Stimulated activated CD8-positive, alpha-beta memory T cell treated with anti-CD3 and anti-CD28 coated beads, Interleukin-7, amount 100 ng/mL, for 24 hours (primary cell): ENCODE results near the gene OR2A1.
"Not testable (repeated sequence)": the region's sequence is repeated elsewhere in the genome, so short reads cannot be mapped to it uniquely, and the experiment has no call there.

Experiments
- DNase-seq: peaks from one replicate; pipeline ENCODE4 v3.0.0-alpha.2; 2020; ENCODE audit warnings: low read depth

OR2A1 gene

GRCh38 chr7:144311872-144312469 is at the start of gene OR2A1:
OR2A1 (plus strand) TSS chr7:144312419; CDS start chr7:144318125, 5,706 bp downstream.
- not testable (repeated sequence) for DNase-seq

DNA sequence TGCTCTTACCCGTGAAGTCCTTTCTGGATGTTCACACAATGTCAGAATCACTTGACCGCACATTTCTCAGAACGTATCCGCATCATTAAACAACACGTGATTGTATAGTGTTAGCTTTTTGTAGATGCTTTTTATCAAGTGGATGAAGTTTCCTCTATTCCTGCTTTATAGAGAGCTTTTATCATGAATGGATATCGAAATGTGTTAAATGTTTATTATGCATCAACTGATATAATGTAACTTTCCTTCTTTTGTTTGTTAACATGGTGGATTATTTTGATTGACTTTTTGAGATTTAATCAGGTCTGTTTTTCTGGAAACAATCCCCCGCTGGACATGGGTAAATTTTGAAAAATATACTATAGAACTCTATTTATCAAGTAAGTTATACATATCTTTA is 47.5 kb upstream of the OR2A1 start, which contains the start of gene OR2A7:
TSS of gene OR2A7 (minus strand) at position 101 of the 400 bp plus-strand sequence. CDS start 5,164 bp downstream, outside the sequence.
- DNase-seq: not testable (repeated sequence)

- DNase-seq: not testable (repeated sequence)
Observed at GRCh38 chr7:144269188-144269587, 43.0 kb upstream of the OR2A1 start, which contains the start of gene CTAGE8. CTAGE8 (minus strand) TSS chr7:144269288; CDS start chr7:144269250, 38 bp downstream.

GRCh38 chr7:144275281-144275680 is 36.9 kb upstream of the OR2A1 start:
- DNase-seq: not testable (repeated sequence)

DNA sequence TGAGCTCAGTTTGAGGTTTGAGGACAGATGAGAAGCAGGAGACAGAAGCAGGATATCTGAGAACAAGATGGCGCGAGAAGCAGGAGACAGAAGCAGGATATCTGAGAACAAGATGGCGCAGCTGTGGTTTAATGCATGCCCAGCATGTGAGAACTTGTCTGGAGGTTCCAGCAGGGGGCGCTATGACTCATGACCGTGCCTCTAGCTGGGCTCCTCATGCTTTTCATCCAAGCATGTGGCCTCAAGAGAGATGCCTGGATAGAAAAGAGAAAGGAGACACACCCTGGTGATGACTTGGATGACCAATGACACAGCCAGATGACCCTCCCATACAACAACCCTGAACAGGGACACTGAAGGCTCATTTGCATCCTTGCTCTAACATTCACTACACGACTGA is 32.2 kb upstream of the OR2A1 start:
- DNase-seq: not testable (repeated sequence)

DNA sequence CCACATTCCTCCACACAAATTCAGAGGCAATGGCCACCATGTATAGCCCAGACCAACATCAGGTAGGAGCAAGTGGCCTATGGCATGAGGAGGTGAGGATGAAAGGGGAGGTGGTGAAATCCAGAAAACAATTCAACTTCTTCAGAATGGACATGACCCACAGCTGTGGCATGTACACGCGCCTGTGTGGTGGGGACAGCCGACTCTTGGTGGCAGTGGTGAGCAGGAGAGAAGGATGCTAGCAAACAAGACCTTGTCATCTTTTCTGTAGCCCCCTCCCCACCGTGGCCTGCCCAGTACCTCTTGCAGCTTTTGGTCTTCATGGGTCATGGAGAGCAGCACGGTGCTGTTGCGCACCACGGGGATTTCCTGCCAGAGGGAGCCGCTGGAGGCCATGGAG is 30.2 kb upstream of the OR2A1 start:
- DNase-seq: not testable (repeated sequence)

DNA sequence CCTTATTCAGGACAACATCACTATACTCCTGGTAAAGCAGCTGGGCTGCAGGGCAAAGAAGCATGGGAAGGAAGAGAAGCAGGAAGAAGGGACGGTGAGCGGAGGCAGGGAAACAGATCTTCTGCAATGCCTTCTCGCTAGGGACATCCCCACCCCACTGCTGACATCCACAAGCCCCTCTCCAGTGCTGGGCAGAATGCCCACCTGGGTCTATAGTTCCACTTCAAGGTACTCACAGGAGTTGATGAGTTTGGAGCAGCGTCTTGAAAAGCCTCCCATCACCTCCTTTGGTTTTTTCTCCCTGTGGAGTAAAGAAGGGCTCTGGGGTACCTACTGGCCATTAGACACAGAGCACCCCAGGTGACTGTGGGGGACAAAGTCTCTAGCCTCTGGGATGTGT is 29.7 kb upstream of the OR2A1 start:
- DNase-seq: not testable (repeated sequence)

GRCh38 chr7:144283716-144284115 is 28.5 kb upstream of the OR2A1 start:
- not testable (repeated sequence) for DNase-seq

DNA sequence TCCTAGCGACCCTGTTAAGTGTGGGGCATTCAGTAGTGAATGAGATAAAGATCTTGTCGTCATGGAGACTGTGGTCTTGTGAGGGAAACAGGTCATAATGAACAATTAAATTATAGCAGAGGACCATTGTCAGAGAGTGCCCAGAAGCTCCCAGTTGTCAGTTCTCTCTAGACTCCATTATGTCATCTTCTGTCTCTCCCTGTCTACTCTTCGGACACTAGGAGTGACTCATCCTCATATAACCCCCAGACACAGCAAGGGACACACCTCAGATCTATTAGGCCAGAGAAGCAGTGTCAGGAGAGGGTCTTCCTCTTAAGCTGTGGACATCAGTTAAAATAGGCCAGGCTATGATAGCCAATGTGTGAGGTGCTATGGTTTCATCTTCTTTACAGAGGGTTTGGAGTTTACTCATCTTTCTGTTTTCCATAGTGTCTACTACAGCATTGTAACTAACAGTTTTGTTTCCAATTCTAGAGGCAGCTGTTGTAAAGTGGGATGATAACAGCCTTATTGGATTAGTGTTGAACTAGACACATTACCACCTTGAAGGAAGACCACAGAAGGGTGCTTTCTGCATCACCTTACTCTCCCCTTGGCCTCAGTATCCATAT is 24.9 kb upstream of the OR2A1 start:
- DNase-seq: not testable (repeated sequence)

DNA sequence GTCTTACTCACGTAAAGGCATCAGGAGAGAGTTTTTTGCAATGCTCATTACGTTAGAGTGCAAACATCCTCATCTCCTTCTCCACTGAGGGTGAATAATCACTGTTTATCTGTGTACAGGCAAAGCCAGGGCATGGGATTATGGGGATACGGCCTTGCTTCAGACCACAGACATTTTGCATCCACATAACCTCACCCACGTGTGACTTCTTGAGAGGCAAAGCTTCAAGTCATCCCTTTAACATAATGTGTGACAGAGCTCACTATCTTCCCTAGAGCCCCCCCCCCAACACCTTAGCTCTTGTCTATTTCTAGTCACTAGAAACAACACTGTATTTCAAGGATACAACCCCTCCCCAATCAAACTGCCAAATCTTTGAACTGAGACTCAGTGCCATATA is 20.6 kb upstream of the OR2A1 start:
- not testable (repeated sequence) for DNase-seq

- not testable (repeated sequence) for DNase-seq
Observed at GRCh38 chr7:144292384-144293161, 19.6 kb upstream of the OR2A1 start.

DNA sequence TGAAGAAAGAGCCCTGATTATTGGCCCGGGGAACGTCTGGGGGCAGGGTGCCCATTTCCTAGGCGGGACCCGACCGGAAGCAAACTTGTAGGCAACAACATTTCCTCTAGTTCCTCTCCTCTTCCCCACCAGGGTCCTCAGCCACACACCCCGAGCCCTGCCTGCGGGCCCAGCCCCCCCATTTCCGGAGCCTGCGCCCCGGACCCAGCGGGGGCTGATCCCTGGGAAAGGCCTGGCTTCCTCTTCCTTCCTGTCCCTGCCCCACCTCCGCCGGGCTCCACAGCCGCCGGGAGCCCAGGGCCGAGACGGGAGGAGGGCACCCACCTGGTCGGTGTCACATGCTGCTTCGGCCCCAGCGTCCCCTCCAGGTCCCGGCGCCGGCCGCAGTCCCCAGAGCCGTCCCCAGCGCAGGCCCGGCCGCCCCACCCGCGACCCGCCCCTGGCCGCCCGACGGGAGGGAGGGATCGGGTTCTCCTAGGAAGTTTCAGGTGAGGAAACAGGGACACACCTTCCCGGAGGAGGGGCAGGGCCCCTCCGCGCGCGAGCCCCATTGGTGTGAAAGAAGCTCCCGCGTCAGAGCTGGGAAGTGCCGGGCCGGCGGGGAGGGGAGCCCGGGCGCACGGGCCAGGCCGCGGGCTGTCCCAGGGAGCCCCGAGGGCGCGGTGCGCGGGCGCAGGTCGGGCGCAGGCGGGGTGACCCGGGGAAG is 18.3 kb upstream of the OR2A1 start:
- DNase-seq: not testable (repeated sequence)

GRCh38 chr7:144302578-144303303 is 9.5 kb upstream of the OR2A1 start:
- not testable (repeated sequence) for DNase-seq

GRCh38 chr7:144303607-144304006 is 8.6 kb upstream of the OR2A1 start:
- not testable (repeated sequence) for DNase-seq

DNA sequence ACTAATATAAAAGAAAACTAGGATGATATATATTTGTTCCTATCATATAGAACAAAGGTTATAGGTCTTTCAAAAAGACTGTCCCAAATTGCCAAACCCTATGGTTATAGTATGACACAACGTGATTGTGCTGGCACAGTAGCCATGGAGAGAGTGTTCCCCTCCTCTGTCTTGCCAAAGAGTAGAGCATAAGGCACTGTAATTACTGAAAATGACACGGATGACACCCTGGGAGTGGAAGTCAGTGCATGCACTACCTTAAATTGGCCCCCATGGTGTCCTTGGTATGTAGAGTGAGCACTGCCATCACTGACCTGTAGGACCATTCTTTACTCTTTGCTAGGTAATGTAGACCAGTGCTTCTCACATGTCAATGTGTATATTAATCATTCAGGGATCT is 7.1 kb upstream of the OR2A1 start:
- DNase-seq: not testable (repeated sequence)

- not testable (repeated sequence) for DNase-seq
Observed at GRCh38 chr7:144309702-144310101, 2.5 kb upstream of the OR2A1 start.

DNA sequence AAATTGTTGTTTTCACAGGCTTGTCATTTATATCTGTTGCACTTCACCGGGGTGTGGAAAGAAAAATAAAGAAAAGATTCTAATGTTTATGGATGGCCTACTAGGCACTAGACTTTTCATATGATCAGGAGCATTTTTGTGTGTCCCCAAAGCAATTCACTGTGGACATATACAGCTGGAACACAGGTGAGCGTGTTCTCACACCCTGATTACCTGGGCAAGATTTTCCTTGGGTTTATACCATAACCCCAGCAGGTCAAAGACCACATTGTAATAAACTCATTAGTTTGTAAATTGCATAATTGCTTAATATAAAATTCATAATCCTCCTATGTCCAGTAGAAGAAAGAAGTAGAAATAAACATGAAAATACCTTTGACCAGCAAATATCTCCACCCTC is 1.0 kb upstream of the OR2A1 start:
- not testable (repeated sequence) for DNase-seq

- not testable (repeated sequence) for DNase-seq
Observed at GRCh38 chr7:144317537-144317936, 5.3 kb downstream of the OR2A1 start.

DNA sequence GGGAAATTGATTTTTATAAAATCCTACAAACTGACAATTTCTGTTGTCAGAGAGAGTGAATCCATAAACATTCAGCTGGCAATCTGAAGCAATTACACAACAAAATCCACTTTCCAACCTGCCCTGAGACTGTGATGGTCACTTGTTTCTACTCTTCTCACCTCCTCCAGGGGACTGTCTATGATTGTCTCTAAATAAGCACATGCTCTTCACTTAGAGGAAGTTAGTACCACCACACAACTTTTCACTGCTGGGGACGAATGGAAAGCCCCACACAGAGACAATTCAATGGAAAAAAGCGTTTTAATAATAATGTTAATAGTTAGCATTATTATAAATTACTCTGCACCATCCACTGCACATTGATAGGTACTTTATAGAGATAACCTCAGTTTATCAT is 7.3 kb downstream of the OR2A1 start:
- DNase-seq: not testable (repeated sequence)

GRCh38 chr7:144321677-144322206 is 9.5 kb downstream of the OR2A1 start:
- not testable (repeated sequence) for DNase-seq

DNA sequence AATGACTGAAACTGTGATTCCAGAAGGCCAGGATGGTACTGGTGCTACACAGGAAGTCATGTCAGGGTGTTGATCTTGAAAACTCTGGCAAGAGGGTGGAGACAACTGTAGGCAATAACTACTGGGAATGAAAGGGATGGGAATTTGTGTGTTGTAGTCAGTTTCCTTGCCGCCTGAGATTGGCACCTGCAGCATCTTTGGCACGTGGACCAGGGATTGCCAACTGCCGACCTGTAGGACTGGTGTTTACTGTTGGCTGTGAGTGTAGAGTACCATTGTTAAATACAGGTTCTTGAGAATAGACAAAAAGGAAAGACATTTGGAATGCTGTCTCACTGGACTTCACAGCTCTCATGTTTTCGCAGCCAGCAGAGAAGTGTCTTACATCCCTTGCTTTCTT is 11.1 kb downstream of the OR2A1 start:
- not testable (repeated sequence) for DNase-seq
